Endothelial cell of umbilical vein (primary cell): ENCODE data around the gene PRIM2.

Experiments
- EZH2 ChIP-seq: IDR thresholded peaks from 2 replicates; pipeline ENCODE4 v1.6.1; 2012; ENCODE audit warnings: borderline replicate concordance, low read depth, mild to moderate bottlenecking, moderate library complexity, low read length, inconsistent platforms; ENCODE audit not compliant: severe bottlenecking
- FOS ChIP-seq: IDR thresholded peaks from 2 replicates; pipeline ENCODE4 v1.6.1; 2011; ENCODE audit warnings: mild to moderate bottlenecking, low read length, moderate library complexity, borderline replicate concordance; ENCODE audit not compliant: insufficient read depth
- JUN ChIP-seq: IDR thresholded peaks from 2 replicates; pipeline ENCODE4 v1.6.1; 2011; ENCODE audit warnings: borderline replicate concordance, low read depth; ENCODE audit not compliant: insufficient read length, insufficient read depth
- POLR2A ChIP-seq: IDR thresholded peaks from 2 replicates; pipeline ENCODE4 v1.6.1; 2012; ENCODE audit warnings: low read depth, mild to moderate bottlenecking, control low read depth, low read length
- POLR2AphosphoS5 ChIP-seq: IDR thresholded peaks from 2 replicates; pipeline ENCODE4 v1.6.1; 2012; ENCODE audit warnings: low read depth, mild to moderate bottlenecking, control low read depth, low read length, moderate library complexity; ENCODE audit not compliant: insufficient read depth
- TF ChIP-seq, protein P1 (sequence below), 2 donors: IDR thresholded peaks; 1 replicate in 1 of 2; 2 replicates in 1 of 2; pipeline ENCODE4 v1.5.1; 2011; ENCODE audit warnings: low read length in 2 of 2, mild to moderate bottlenecking in 2 of 2, moderate library complexity in 2 of 2, control low read depth in 1 of 2, inconsistent platforms in 1 of 2, low read depth in 1 of 2; ENCODE audit not compliant: insufficient read depth in 1 of 2; ENCODE audit errors: extremely low read depth in 1 of 2
- TF ChIP-seq, protein P2 (sequence below): IDR thresholded peaks from 2 replicates; pipeline ENCODE4 v1.6.1; 2011; ENCODE audit not compliant: insufficient read depth, insufficient read length

DNA sequence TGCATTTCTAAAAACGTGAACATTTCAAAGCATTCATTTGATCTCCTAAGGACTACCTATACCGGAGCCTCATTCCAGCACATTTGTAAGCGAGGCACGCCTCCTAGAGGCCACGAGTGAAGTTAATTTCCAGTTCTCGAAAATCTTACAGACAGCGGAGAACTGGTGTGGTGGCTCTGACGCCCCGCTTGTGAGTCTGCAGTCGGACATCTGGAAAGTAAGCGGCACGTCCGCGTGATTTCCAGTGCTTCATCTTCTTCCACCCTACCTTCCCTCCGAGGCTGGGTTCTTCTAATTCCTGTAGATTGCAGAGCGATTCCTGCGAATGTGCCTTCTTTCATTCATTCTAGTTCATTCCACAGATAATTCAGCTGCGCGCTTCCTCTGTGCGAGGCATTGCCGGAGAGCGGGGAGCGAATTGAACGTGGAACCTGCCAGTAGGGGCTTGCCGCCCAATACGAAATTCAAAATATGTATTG, 810 bp upstream of the PRIM2 start:
- TF ChIP-seq, protein P1, sequence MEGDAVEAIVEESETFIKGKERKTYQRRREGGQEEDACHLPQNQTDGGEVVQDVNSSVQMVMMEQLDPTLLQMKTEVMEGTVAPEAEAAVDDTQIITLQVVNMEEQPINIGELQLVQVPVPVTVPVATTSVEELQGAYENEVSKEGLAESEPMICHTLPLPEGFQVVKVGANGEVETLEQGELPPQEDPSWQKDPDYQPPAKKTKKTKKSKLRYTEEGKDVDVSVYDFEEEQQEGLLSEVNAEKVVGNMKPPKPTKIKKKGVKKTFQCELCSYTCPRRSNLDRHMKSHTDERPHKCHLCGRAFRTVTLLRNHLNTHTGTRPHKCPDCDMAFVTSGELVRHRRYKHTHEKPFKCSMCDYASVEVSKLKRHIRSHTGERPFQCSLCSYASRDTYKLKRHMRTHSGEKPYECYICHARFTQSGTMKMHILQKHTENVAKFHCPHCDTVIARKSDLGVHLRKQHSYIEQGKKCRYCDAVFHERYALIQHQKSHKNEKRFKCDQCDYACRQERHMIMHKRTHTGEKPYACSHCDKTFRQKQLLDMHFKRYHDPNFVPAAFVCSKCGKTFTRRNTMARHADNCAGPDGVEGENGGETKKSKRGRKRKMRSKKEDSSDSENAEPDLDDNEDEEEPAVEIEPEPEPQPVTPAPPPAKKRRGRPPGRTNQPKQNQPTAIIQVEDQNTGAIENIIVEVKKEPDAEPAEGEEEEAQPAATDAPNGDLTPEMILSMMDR (IDR thresholded peaks at IDR 0.05; ENCODE audit: extremely low read depth in 1 of 2, insufficient read depth in 1 of 2, low read depth in 1 of 2, low read length in 2 of 2) = peak; percentile 64 to 79
- TF ChIP-seq POLR2A (no peak), EZH2 (no peak), POLR2AphosphoS5 (no peak), FOS (no peak), JUN (no peak)
- TF ChIP-seq, protein P2, sequence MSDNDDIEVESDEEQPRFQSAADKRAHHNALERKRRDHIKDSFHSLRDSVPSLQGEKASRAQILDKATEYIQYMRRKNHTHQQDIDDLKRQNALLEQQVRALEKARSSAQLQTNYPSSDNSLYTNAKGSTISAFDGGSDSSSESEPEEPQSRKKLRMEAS = no peak
